Measurements from ENCODE around the gene LGMN.

- TF ChIP-seq REST (IDR thresholded peaks at IDR 0.05; ENCODE audit: borderline replicate concordance in 1 of 2, low read depth in 1 of 2, low read length in 2 of 2) (no peak), DBP (CRISPR knock-in tag; IDR thresholded peaks at IDR 0.05; ENCODE audit: not compliant biosample characterization) (no peak), MZF1 (CRISPR knock-in tag; IDR thresholded peaks at IDR 0.05; ENCODE audit: borderline replicate concordance) (no peak), ZNF343 (CRISPR knock-in tag; IDR thresholded peaks at IDR 0.05) (no peak), ZNF253 (CRISPR knock-in tag; IDR thresholded peaks at IDR 0.05; ENCODE audit: borderline replicate concordance) (no peak), TSC22D2 (CRISPR knock-in tag; IDR thresholded peaks at IDR 0.05; ENCODE audit: borderline replicate concordance) (no peak), USF2 (IDR thresholded peaks at IDR 0.05; ENCODE audit: low read depth, low read length) (no peak), USF2 (CRISPR knock-in tag; IDR thresholded peaks at IDR 0.05; ENCODE audit: borderline replicate concordance) (no peak), CTCF (CRISPR knock-in tag; IDR thresholded peaks at IDR 0.05) (no peak)
Measured at GRCh38 chr14:92657457-92658142, 90.8 kb downstream of the LGMN start.
